H54 (cell line): Measurements from ENCODE around the gene COL8A1.
"Not testable (repeated sequence)": the region's sequence is repeated elsewhere in the genome, so short reads cannot be mapped to it uniquely, and the experiment has no call there.

Experiments
- DNase-seq: peaks from one replicate; pipeline ENCODE4 v3.0.0; 2011; ENCODE audit warnings: low spot score, mixed read lengths; ENCODE audit not compliant: insufficient read length
- FAIRE-seq: peaks from 3 replicates; lab custom pipeline; 2011; peaks lifted over from hg19 to GRCh38; lab: Jason Lieb, UNC
- POLR2A ChIP-seq: IDR thresholded peaks from 2 replicates; pipeline ENCODE4 v1.6.1; 2011; ENCODE audit warnings: low read depth, mild to moderate bottlenecking, low read length

The COL8A1 gene

GRCh38 chr3:99817437-99818240 is 179.2 kb downstream of the COL8A1 start, which contains the start of gene CMSS1:
CMSS1 (plus strand) TSS chr3:99817862.
- peak; percentile 93 for FAIRE-seq
- DNase-seq = peak; percentile 67
- peak; percentile 87 for TF ChIP-seq POLR2A

GRCh38 chr3:99818818-99819217 is 180.4 kb downstream of the COL8A1 start:
- no peak for TF ChIP-seq POLR2A
- FAIRE-seq (no peak), DNase-seq (no peak)

- TF ChIP-seq POLR2A = no peak
- DNase-seq (no peak), FAIRE-seq (no peak)
These were observed 185.6 kb downstream of the COL8A1 start for GRCh38 chr3:99823723-99824711.

GRCh38 chr3:99825004-99825640 is 186.7 kb downstream of the COL8A1 start:
- no peak for TF ChIP-seq POLR2A
- DNase-seq (peak; percentile 19), FAIRE-seq (peak; percentile 92)

GRCh38 chr3:99829844-99830243 is 191.4 kb downstream of the COL8A1 start:
- TF ChIP-seq POLR2A = no peak
- FAIRE-seq (no peak), DNase-seq (no peak)

- TF ChIP-seq POLR2A = no peak
- DNase-seq (no peak), FAIRE-seq (no peak)
These were observed 195.3 kb downstream of the COL8A1 start for GRCh38 chr3:99833617-99834205.

GRCh38 chr3:99834211-99834957 is 196.0 kb downstream of the COL8A1 start:
- DNase-seq (no peak), FAIRE-seq (no peak)
- no peak for TF ChIP-seq POLR2A

DNA sequence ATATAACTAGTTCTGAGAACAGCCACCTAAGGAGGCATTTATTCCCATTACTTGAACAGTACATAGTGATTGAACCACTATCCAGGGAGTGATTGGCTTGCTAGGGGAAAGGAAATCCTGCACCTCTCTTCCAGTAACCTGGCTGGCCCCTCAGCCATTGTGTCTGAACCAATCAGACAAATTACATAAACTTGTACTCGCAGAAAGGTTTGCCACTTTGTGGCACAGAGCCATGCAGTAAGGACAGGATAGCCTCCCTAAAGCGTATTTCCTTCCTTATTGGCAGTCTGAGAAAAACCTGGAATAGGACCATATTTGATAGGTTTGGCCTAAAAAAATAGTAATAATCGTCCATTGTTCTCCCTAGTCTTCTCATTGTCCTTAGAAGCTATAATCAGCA is 198.3 kb downstream of the COL8A1 start:
- no peak for FAIRE-seq
- no peak for TF ChIP-seq POLR2A
- no peak for DNase-seq

GRCh38 chr3:99837715-99838114 is 199.3 kb downstream of the COL8A1 start:
- no peak for TF ChIP-seq POLR2A
- DNase-seq (no peak), FAIRE-seq (no peak)

DNA sequence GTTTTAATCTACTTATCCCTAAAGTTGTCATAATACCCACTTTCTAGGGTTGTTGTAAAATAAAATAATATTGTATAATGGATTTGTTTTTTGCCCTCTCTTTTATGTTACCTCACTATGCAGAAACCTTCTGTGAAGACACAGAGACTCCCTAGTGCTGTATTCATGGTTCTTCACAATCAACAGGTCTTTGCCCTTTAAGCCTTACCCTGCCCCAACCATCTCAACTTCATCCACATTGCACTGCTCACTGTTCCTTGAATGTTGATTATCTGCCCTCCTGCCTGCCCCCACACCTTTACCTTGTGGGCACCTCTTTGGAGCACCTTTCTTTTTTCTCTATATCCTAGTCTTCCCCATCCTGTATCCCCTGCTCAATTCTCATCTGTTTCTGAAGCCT is 200.4 kb downstream of the COL8A1 start:
- TF ChIP-seq POLR2A = no peak
- DNase-seq (no peak), FAIRE-seq (no peak)

- DNase-seq (no peak), FAIRE-seq (no peak)
- TF ChIP-seq POLR2A = no peak
These were observed 201.2 kb downstream of the COL8A1 start for GRCh38 chr3:99839613-99840012.

DNA sequence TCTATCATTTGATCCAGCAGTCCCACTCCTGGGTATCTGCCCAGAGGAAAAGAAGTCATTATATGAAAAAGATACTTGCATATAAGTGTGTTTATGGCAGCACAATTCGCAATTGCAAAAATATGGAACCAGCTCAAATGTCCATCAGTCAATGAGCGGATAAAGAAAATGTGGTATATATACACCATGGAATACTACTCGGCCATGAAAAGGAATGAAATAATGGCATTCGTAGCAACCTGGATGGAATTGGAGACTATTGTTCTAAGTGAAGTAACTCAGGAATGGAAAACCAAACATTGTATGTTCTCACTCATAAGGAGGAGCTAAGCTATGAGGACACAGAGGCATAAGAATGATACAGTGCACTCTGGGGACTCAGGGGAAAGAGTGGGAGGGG is 203.6 kb downstream of the COL8A1 start:
- DNase-seq, FAIRE-seq: not testable (repeated sequence)
